Adipose tissue (tissue), 3 donors: ENCODE measurements around the gene KLHL2. TPM values are rescaled to one million over a fixed set of nuclear protein-coding genes. Genes with fewer than 3 reads are reported as not detected.

Source experiments
- polyA plus RNA-seq, 3 donors: library from polyadenylated mRNA; stranded (reverse); fragments of 200-250 nt; gene quantifications; one replicate each; pipeline ENCODE4 v1.2.3, GENCODE V29; 2013
- donor health status: healthy with polysubstance abuse.
- donor health status: Bipolar disorder and iron deficiency.
- donor health status: healthy.

Gene KLHL2
- polyA plus RNA-seq, 3 donors = 5.6 to 28.3 (median 17.1) TPM

Other genes with a start within 250 kb of the KLHL2 start
- 1 to 10 TPM in 2 of 3 donors, under 1 TPM in 1; 0.38 to 2.0 (median 1.2) TPM for gene TRIM61, start 229.9 kb upstream of the KLHL2 start, polyA plus RNA-seq
- gene TRIM60, start 175.6 kb upstream of the KLHL2 start, polyA plus RNA-seq = not detected
- gene TRIM75, start 153.7 kb upstream of the KLHL2 start, polyA plus RNA-seq = not detected
- gene TMEM192, start 94.7 kb upstream of the KLHL2 start, polyA plus RNA-seq = 10 to 100 TPM in 2 of 3 donors, 1 to 10 TPM in 1; 7.9 to 14.0 (median 13.5) TPM
- 10 to 100 TPM; 12.5 to 24.8 (median 14.8) TPM for gene MSMO1, start 120.1 kb downstream of the KLHL2 start, polyA plus RNA-seq
- gene CPE, start 171.4 kb downstream of the KLHL2 start, polyA plus RNA-seq = 10 to 100 TPM; 38.2 to 71.2 (median 54.2) TPM